GM12878 (cell line): ENCODE measurements around the gene DOCK9. TPM values are rescaled to one million over a fixed set of nuclear protein-coding genes. Genes with fewer than 3 reads are reported as not detected.

Experiments
- ATAC-seq: fragments of 200-7000 bp; cut with Tn5 transposase; 3 replicates; pipeline ENCODE4 v1.9.1; 2020; ENCODE audit warnings: mild to moderate bottlenecking, moderate library complexity
- BruUV-seq: library from RNA; stranded (reverse); fragments of 400-500 nt; replicated peaks from 2 replicates; lab custom pipeline; 2021; lab: Mats Ljungman, UMichigan
- CTCF ChIA-PET: fragments of 300-600 bp; sonication (Branson Sonifier 250); formaldehyde crosslinking; extraction: SDS; loops from one replicate; lab custom pipeline; 2021; ENCODE audit warnings: inconsistent platforms; lab: Yijun Ruan, JAX
- POLR2A ChIA-PET: fragments of 350-600 bp; formaldehyde crosslinking; extraction: SDS; loops from one replicate; lab custom pipeline; 2021; ENCODE audit warnings: inconsistent platforms; lab: Charles Lee
- RAD21 ChIA-PET: fragments of 300-600 bp; sonication (Branson Sonifier 250); formaldehyde crosslinking; loops from one replicate; lab custom pipeline; 2023; ENCODE audit warnings: antibody characterized with exemption; ENCODE audit not compliant: unreplicated experiment; lab: Charles Lee
- SMC1A ChIA-PET: fragments of 300-600 bp; sonication (Branson Sonifier 250); formaldehyde crosslinking; loops from one replicate; lab custom pipeline; 2023; ENCODE audit not compliant: unreplicated experiment, uncharacterized antibody; lab: Charles Lee
- DNase-seq: peaks from one replicate; pipeline ENCODE4 v3.0.0-alpha.2; 2011; ENCODE audit warnings: low read depth, low spot score
- FAIRE-seq: peaks from 3 replicates; lab custom pipeline; 2011; peaks lifted over from hg19 to GRCh38; lab: Jason Lieb, UNC
- H2AFZ ChIP-seq: 2 replicates; pipeline ENCODE4 v1.6.0; 2011; ENCODE audit warnings: low read depth, low read length, control low read depth; ENCODE audit not compliant: control insufficient read depth
- H3K27ac ChIP-seq: 2 replicates; pipeline ENCODE4 v1.5.1; 2011; ENCODE audit warnings: control low read depth; ENCODE audit not compliant: control insufficient read depth, insufficient read depth
- H3K27me3 ChIP-seq, 2 experiments: replicated peaks in 1 of 2; 2 replicates each; pipeline versions ENCODE4 v1.6.0 to v1.6.1; 2011; ENCODE audit warnings: low read length in 1 of 2; ENCODE audit not compliant: control insufficient read depth in 2 of 2, insufficient read depth in 2 of 2
- H3K36me3 ChIP-seq, 2 experiments: 2 replicates each; pipeline ENCODE4 v1.5.1; 2011; ENCODE audit warnings: low read length in 1 of 2; ENCODE audit not compliant: control insufficient read depth in 2 of 2, insufficient read depth in 2 of 2
- H3K4me1 ChIP-seq: 2 replicates; pipeline ENCODE4 v1.6.1; 2011; ENCODE audit warnings: mild to moderate bottlenecking, low read length, moderate library complexity, mixed read lengths; ENCODE audit not compliant: control insufficient read depth, insufficient read depth
- H3K4me2 ChIP-seq: 2 replicates; pipeline ENCODE4 v1.6.0; 2011; ENCODE audit warnings: control low read depth; ENCODE audit not compliant: control insufficient read depth, insufficient read depth
- H3K4me3 ChIP-seq: fragments of 200-600 bp; sonication (generic); 2 replicates; pipeline ENCODE4 v1.5.1; 2016
- H3K79me2 ChIP-seq: 2 replicates; pipeline ENCODE4 v1.6.0; 2011; ENCODE audit warnings: low read length; ENCODE audit not compliant: control insufficient read depth, insufficient read depth
- H3K9ac ChIP-seq: 2 replicates; pipeline ENCODE4 v1.8.0; 2011; ENCODE audit warnings: low read length, control low read depth, mixed read lengths; ENCODE audit not compliant: control insufficient read depth, insufficient read depth
- H3K9me3 ChIP-seq: replicated peaks from 3 replicates; pipeline ENCODE4 v1.5.1; 2011; ENCODE audit warnings: mild to moderate bottlenecking, low read length; ENCODE audit not compliant: control insufficient read depth, insufficient read depth
- H4K20me1 ChIP-seq: 2 replicates; pipeline ENCODE4 v1.6.0; 2011; ENCODE audit not compliant: control insufficient read depth, insufficient read depth
- BACH1 ChIP-seq: fragments of 450-650 bp; IDR thresholded peaks from 2 replicates; pipeline ENCODE4 v1.6.1; 2017; ENCODE audit warnings: mild to moderate bottlenecking, borderline replicate concordance
- CBX3 ChIP-seq: fragments of 200-600 bp; sonication (generic); IDR thresholded peaks from 2 replicates; pipeline ENCODE4 v1.6.1; 2016; ENCODE audit warnings: low read depth, borderline replicate concordance
- CHD4 ChIP-seq: fragments of 200-600 bp; sonication (generic); IDR thresholded peaks from 2 replicates; pipeline ENCODE4 v1.6.1; 2016; ENCODE audit warnings: mild to moderate bottlenecking
- EGR1 ChIP-seq, 2 experiments: IDR thresholded peaks; 1 replicate in 1 of 2; 2 replicates in 1 of 2; pipeline ENCODE4 v1.6.1; 2011 to 2012; ENCODE audit warnings: low read depth in 2 of 2, low read length in 2 of 2, borderline replicate concordance in 1 of 2, mild to moderate bottlenecking in 1 of 2, moderate library complexity in 1 of 2
- EZH2 ChIP-seq: IDR thresholded peaks from 2 replicates; pipeline ENCODE4 v1.6.1; 2012; ENCODE audit warnings: low read depth, mild to moderate bottlenecking, control low read depth, inconsistent platforms, low read length, borderline replicate concordance; ENCODE audit not compliant: control insufficient read depth
- HDAC2 ChIP-seq: fragments of 200-600 bp; sonication (generic); IDR thresholded peaks from 2 replicates; pipeline ENCODE4 v1.6.1; 2017
- HDGF ChIP-seq: fragments of 450-650 bp; IDR thresholded peaks from 2 replicates; pipeline ENCODE4 v1.6.1; 2016; ENCODE audit warnings: antibody characterized with exemption
- MEF2A ChIP-seq: IDR thresholded peaks from 2 replicates; pipeline ENCODE4 v1.6.1; 2011; ENCODE audit warnings: low read depth, mild to moderate bottlenecking, low read length, moderate library complexity; ENCODE audit not compliant: insufficient read depth
- POLR2AphosphoS2 ChIP-seq: IDR thresholded peaks from 2 replicates; pipeline ENCODE4 v1.6.1; 2011; ENCODE audit warnings: low read depth, mild to moderate bottlenecking, low read length, improper control_type of control experiment, moderate library complexity
- RELB ChIP-seq: fragments of 450-650 bp; IDR thresholded peaks from 2 replicates; pipeline ENCODE4 v1.6.1; 2017; ENCODE audit warnings: low read depth, mild to moderate bottlenecking, moderate library complexity
- SUPT20H ChIP-seq: IDR thresholded peaks from 2 replicates; pipeline ENCODE4 v1.6.1; 2011; ENCODE audit warnings: low read depth, mild to moderate bottlenecking, low read length, moderate library complexity, borderline replicate concordance; ENCODE audit not compliant: control insufficient read depth
- TCF7 ChIP-seq: IDR thresholded peaks from 2 replicates; pipeline ENCODE4 v1.6.1; 2014; ENCODE audit warnings: antibody characterized with exemption, borderline replicate concordance
- ZBED1 ChIP-seq: IDR thresholded peaks from 2 replicates; pipeline ENCODE4 v1.6.1; 2016; ENCODE audit warnings: borderline replicate concordance
- WGBS: methylation state at CpG from one replicate; pipeline ENCODE4 v1.1.6; 2016; ENCODE audit warnings: low lambda C conversion rate; ENCODE audit not compliant: insufficient replicate concordance, insufficient coverage; ENCODE audit errors: missing lambda C conversion rate; 5-methylcytosine and 5-hydroxymethylcytosine counted together
- in situ Hi-C: fragments of 300-500 bp; cut with MboI; formaldehyde crosslinking; loops from 9 replicates; pipeline ENCODE4 v1.14.3; 2018; ENCODE audit warnings: mixed read lengths
- intact Hi-C: fragments of 100-400 bp; cut with micrococcal nuclease; formaldehyde crosslinking; loops from one replicate; pipeline ENCODE4 v1.14.2; 2022; ENCODE audit not compliant: unreplicated experiment
- polyA plus RNA-seq, 11 experiments: library from polyadenylated mRNA; depleted of rRNA in 4 of 11; unstranded in 6 of 11; stranded (reverse) in 5 of 11; fragments of >200 nt; fragmentation: Nextera tagmentation in 4 of 11; fragmentation: Illumina TruSeq in 1 of 11; extraction: Ambion mirVana in 4 of 11; extraction: Trizol in 1 of 11; gene quantifications; 1 replicate in 1 of 11; 2 replicates in 10 of 11; pipeline versions ENCODE4 v1.2.1 to v1.2.3, GENCODE V29; 2011 to 2016; ENCODE audit warnings: inconsistent platforms in 2 of 11, missing spikeins in 2 of 11, low read depth in 1 of 11
- total RNA-seq, 4 experiments: library from RNA; depleted of rRNA in 3 of 4; stranded (reverse); fragments of >200 nt in 3 of 4; fragmentation: Illumina TruSeq in 1 of 4; extraction: Trizol in 1 of 4; gene quantifications; 2 replicates each; pipeline versions ENCODE4 v1.2.1 to v1.2.3, GENCODE V29; 2013 to 2021
- TF ChIP-seq, protein P1 (sequence below): IDR thresholded peaks from 2 replicates; pipeline ENCODE4 v1.6.1; 2012; ENCODE audit warnings: low read length, inconsistent platforms
- TF ChIP-seq, protein P2 (sequence below): fragments of 450-650 bp; IDR thresholded peaks from 2 replicates; pipeline ENCODE4 v1.6.1; 2017; ENCODE audit warnings: mild to moderate bottlenecking
- TF ChIP-seq, protein P3 (sequence below), 3 experiments: IDR thresholded peaks in 2 of 3; conservative IDR thresholded peaks in 1 of 3; 2 replicates each; pipeline ENCODE4 v1.5.1; 2011; ENCODE audit warnings: low read depth in 3 of 3, low read length in 3 of 3, mild to moderate bottlenecking in 3 of 3, control low read depth in 2 of 3, moderate library complexity in 2 of 3, inconsistent platforms in 1 of 3, mixed read lengths in 1 of 3; ENCODE audit not compliant: control insufficient read depth in 2 of 3, insufficient read depth in 1 of 3; ENCODE audit errors: extremely low read depth in 1 of 3

The DOCK9 gene
- total and polyA plus RNA-seq, 10 of the 15 experiments (the other 5 are each of a cell fraction or from before 2014, with no cell fraction given), result 0.09 to 2.9 (median 0.74) TPM

GRCh38 chr13:98851276-98851675, 126.6 kb downstream of the DOCK9 start:
- H2AFZ ChIP-seq, result no peak overlapping the region
- intact Hi-C loops, result no loop called here
- H3K9ac ChIP-seq, result no peak overlapping the region
- no peak overlapping the region for H3K27ac ChIP-seq
- H3K9me3 ChIP-seq, result no peaks in the 10 kb centered on the region
- H3K79me2 ChIP-seq, result no peaks in the 10 kb centered on the region
- CTCF ChIA-PET, result interaction anchor here (0.8 to 1.8 kb wide), 2 partner anchors 12 to 178 kb away, joined by 3 to 5 read pairs; no protein-coding TSS in a partner anchor
- peaks cover 9% of the 10 kb centered on the region for H3K4me1 ChIP-seq
- BruUV-seq, result no TSS peak
- no peak overlapping the region for H3K4me3 ChIP-seq
- RAD21 ChIA-PET, result no interaction called here
- TF ChIP-seq TCF7 (no peak), MEF2A (no peak), EGR1 (IDR thresholded peaks at IDR 0.05; ENCODE audit: borderline replicate concordance in 1 of 2, low read depth in 2 of 2, low read length in 2 of 2) (no peak), CHD4 (no peak), ZBED1 (no peak), CBX3 (no peak), EZH2 (no peak), HDAC2 (no peak), RELB (no peak), SUPT20H (no peak), POLR2AphosphoS2 (no peak), HDGF (no peak), BACH1 (no peak)
- TF ChIP-seq, protein P1, sequence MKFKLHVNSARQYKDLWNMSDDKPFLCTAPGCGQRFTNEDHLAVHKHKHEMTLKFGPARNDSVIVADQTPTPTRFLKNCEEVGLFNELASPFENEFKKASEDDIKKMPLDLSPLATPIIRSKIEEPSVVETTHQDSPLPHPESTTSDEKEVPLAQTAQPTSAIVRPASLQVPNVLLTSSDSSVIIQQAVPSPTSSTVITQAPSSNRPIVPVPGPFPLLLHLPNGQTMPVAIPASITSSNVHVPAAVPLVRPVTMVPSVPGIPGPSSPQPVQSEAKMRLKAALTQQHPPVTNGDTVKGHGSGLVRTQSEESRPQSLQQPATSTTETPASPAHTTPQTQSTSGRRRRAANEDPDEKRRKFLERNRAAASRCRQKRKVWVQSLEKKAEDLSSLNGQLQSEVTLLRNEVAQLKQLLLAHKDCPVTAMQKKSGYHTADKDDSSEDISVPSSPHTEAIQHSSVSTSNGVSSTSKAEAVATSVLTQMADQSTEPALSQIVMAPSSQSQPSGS, result no peak
- TF ChIP-seq, protein P2, sequence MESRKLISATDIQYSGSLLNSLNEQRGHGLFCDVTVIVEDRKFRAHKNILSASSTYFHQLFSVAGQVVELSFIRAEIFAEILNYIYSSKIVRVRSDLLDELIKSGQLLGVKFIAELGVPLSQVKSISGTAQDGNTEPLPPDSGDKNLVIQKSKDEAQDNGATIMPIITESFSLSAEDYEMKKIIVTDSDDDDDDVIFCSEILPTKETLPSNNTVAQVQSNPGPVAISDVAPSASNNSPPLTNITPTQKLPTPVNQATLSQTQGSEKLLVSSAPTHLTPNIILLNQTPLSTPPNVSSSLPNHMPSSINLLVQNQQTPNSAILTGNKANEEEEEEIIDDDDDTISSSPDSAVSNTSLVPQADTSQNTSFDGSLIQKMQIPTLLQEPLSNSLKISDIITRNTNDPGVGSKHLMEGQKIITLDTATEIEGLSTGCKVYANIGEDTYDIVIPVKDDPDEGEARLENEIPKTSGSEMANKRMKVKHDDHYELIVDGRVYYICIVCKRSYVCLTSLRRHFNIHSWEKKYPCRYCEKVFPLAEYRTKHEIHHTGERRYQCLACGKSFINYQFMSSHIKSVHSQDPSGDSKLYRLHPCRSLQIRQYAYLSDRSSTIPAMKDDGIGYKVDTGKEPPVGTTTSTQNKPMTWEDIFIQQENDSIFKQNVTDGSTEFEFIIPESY, result no peak
- TF ChIP-seq, protein P3, sequence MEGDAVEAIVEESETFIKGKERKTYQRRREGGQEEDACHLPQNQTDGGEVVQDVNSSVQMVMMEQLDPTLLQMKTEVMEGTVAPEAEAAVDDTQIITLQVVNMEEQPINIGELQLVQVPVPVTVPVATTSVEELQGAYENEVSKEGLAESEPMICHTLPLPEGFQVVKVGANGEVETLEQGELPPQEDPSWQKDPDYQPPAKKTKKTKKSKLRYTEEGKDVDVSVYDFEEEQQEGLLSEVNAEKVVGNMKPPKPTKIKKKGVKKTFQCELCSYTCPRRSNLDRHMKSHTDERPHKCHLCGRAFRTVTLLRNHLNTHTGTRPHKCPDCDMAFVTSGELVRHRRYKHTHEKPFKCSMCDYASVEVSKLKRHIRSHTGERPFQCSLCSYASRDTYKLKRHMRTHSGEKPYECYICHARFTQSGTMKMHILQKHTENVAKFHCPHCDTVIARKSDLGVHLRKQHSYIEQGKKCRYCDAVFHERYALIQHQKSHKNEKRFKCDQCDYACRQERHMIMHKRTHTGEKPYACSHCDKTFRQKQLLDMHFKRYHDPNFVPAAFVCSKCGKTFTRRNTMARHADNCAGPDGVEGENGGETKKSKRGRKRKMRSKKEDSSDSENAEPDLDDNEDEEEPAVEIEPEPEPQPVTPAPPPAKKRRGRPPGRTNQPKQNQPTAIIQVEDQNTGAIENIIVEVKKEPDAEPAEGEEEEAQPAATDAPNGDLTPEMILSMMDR (IDR thresholded peaks at IDR 0.05 in 2 of 3, conservative IDR thresholded peaks at IDR 0.05 in 1 of 3; ENCODE audit: control insufficient read depth in 2 of 3, extremely low read depth in 1 of 3, insufficient read depth in 1 of 3, low read depth in 3 of 3, low read length in 3 of 3), result no peak
- TF ChIP-seq, all 136 proteins: peak for 0
- ChIA-PET SMC1A (interaction anchor here (1.5 kb wide), 1 partner anchor 8 kb away, joined by 3 read pairs; no protein-coding TSS in a partner anchor), POLR2A (no interaction called here)
- in situ Hi-C loops, result loop anchor here (10.0 kb wide), 1 partner anchor 414 kb away; no protein-coding TSS in a partner anchor
- DNase-seq (no peak), FAIRE-seq (no peak), ATAC-seq (no peak)
- Histone ChIP-seq H3K36me3 (no peaks in the 10 kb centered on the region), H4K20me1 (no peaks in the 10 kb centered on the region), H3K4me2 (no peak overlapping the region), H3K27me3 (no peaks in the 10 kb centered on the region)
- 74% methylated on average over 6 of the region's 6 CpGs for WGBS
